ENCODE results near the gene ARRDC4.

The ARRDC4 gene

GRCh38 chr15:98000249-98001203, 40.0 kb downstream of the ARRDC4 start:
- DNase-seq, result no peak

GRCh38 chr15:98001663-98002194, 41.2 kb downstream of the ARRDC4 start:
- DNase-seq, result no peak

GRCh38 chr15:98002419-98002818, 41.9 kb downstream of the ARRDC4 start:
- no peak for DNase-seq

- no peak for DNase-seq
These were observed 42.4 kb downstream of the ARRDC4 start for GRCh38 chr15:98002866-98003265.

- DNase-seq, result no peak
These were observed 43.0 kb downstream of the ARRDC4 start for GRCh38 chr15:98003518-98003917.

GRCh38 chr15:98003996-98004395, 43.5 kb downstream of the ARRDC4 start:
- no peak for DNase-seq

- no peak for DNase-seq
These were observed 45.2 kb downstream of the ARRDC4 start for GRCh38 chr15:98005659-98006058.

- DNase-seq, result no peak
These were observed 48.7 kb downstream of the ARRDC4 start for GRCh38 chr15:98009169-98009568.

GRCh38 chr15:98009971-98010370, 49.5 kb downstream of the ARRDC4 start:
- no peak for DNase-seq

GRCh38 chr15:98012354-98012753, 51.9 kb downstream of the ARRDC4 start:
- no peak for DNase-seq

- DNase-seq, result no peak
These were observed 53.1 kb downstream of the ARRDC4 start for GRCh38 chr15:98013631-98014030.

GRCh38 chr15:98017150-98017964, 56.9 kb downstream of the ARRDC4 start:
- DNase-seq, result no peak

- DNase-seq, result no peak
These were observed 58.4 kb downstream of the ARRDC4 start for GRCh38 chr15:98018761-98019351.

All from NCI-H1092 (cell line).